ENCODE results near the gene GALNS. TPM values are rescaled to one million over a fixed set of nuclear protein-coding genes. Genes with fewer than 3 reads are reported as not detected.

Gene GALNS
- 10.8 and 21.0 TPM in 2 replicates for total RNA-seq

GRCh38 chr16:88856828-88857727 lies at the start of gene GALNS, which contains the start of gene TRAPPC2L:
Gene GALNS, minus strand, starts transcription at chr16:88856947. Its CDS starts 70 bp downstream, at chr16:88856877.
Gene TRAPPC2L, plus strand, starts transcription at chr16:88857127. Its CDS starts 24 bp downstream, at chr16:88857151.

DNA sequence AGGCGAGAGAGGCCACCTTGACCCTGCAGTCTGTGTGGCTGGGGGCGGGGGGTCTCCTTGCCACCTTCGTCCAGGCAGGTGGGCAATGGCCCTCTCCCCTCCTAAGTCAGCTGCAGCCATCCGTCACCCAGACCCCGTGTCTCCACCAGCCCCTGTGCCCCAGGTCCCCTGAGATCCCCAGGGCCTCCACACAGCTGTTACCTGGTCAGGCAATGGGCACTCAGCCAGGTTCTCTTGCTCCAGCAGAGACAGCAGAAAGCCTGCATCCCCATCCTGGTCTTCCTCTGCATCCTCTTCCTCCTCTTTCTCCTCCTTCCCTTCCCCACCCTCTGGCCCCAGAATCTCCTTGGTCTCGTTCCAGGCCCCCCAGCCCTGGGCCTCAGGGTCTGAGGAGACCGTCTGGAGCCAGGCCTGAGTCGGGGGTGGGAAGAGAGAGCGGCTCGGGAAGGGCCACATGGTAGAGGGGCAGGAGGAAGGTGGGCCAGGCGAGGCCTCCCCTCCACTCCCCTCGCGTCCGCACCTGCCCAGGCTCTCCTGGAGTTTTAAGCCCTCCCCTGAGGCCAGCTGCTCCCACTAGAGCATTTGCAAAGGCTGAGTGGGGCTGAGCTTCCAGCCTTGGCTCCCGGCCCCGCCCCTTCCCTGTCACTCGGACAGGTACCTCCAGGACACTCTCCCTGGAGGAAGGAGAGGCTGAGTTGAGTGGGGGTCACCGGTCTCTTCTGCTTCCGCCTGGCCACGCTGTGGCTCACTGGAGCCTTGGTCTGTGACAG lies 9.6 kb upstream of the GALNS start, which contains the start of gene PABPN1L:
Gene PABPN1L (minus strand): TSS at position 510 of the 770 bp plus-strand sequence. CDS start 54 bp downstream, at position 456.

GRCh38 chr16:88811769-88812512 lies 44.8 kb downstream of the GALNS start, which contains the start of gene APRT:
Gene APRT, minus strand, starts transcription at chr16:88811928. Its CDS starts 29 bp downstream, at chr16:88811899.

DNA sequence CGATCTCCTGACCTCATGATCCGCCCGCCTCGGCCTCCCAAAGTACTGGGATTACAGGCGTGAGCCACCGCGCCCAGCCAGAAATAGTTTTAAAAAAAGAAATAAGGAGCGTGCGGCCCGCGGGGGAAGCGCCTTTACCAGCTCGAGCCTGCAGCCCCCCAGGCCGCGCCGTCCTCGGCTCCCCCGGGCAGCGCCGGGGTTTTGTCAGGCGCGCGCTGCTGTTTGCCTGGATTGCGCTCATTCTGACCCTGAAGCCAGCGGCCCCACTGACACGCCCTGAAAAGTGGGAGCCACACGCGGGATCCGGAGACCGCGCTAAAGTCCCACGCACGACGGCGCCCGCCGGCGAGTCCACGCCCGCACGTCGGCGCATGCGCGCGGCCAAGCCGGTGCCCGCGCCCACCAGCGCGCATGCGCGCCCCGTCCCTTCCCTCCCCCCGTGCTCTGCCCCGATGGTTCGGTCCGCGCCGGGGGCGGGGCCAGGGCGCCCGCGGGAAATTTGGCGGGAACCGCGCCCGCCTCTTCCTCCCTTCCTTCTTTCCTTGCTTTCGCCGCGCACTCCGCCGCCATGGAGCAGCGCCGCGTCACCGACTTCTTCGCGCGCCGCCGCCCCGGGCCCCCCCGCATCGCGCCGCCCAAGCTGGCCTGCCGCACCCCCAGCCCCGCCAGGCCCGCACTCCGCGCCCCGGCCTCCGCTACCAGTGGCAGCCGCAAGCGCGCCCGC lies 53.3 kb downstream of the GALNS start, which contains the start of gene CDT1:
Gene CDT1 (plus strand): TSS at position 526 of the 724 bp plus-strand sequence. CDS start 43 bp downstream, at position 569.

DNA sequence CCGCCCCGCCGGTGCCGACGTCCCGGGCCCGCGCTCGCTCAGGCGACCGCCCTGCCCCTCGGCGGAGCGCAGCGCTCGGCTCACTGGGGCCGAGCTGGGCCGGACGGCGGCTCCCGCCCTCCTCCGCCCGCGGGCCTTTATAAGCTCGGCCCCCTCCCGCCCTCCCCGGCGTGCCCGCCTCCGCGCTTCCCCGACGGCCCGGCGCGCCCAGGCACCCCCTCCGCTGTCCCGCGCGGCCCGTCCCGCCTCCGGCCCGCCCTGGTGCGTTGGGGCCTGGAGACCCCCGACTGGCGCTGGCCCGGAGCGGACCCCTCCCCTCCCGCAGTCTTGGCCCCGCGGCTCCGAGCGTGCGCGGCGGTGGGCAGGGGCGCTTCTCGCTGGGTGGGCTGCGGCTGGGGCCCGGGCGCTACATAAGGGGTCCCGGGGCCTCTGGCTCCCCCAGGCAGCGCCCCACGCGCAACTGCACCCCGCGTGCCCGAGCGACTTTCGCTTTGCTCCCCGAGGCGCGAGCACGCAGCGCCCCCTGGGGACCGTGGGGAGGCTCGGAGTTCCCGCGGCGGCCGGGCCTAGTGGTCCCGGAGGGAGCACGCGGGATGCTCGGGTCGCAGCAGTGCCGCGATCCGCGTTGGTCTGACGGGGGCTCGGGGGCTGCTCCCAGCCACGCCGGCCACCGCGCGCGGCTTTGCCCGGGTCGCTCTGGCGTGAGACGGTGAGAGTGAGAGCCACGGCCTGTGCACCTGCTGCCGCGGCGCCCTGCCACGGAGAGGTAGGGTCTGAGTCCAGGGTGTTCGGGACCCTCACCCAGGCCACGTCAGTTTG lies 71.4 kb downstream of the GALNS start, which contains the start of gene PIEZO1:
Gene PIEZO1 (minus strand): TSS at position 115 of the 819 bp plus-strand sequence. CDS start 256 bp downstream, outside the sequence.

Other genes with a start within 250 kb of the GALNS start
- 0.09 TPM in 1 of 2 replicates, not detected in the other for gene IL17C, start 218.4 kb downstream of the GALNS start, total RNA-seq
- gene CYBA, start 205.9 kb downstream of the GALNS start, total RNA-seq = 114 and 129 TPM in 2 replicates
- 36.1 and 36.8 TPM in 2 replicates for gene MVD, start 193.9 kb downstream of the GALNS start, total RNA-seq
- under 0.01 and 0.09 TPM in 2 replicates for gene SNAI3, start 170.4 kb downstream of the GALNS start, total RNA-seq
- gene RNF166, start 150.5 kb downstream of the GALNS start, total RNA-seq = 15.9 and 19.5 TPM in 2 replicates
- gene CTU2, start 150.4 kb downstream of the GALNS start, total RNA-seq = 24.8 TPM in 2 replicates
- gene PIEZO1, start 71.7 kb downstream of the GALNS start, total RNA-seq = 205 and 395 TPM in 2 replicates
- 4.0 and 7.5 TPM in 2 replicates for gene CDT1, start 53.2 kb downstream of the GALNS start, total RNA-seq
- 102 and 118 TPM in 2 replicates for gene APRT, start 45.0 kb downstream of the GALNS start, total RNA-seq
- gene TRAPPC2L, start 180 bp upstream of the GALNS start, total RNA-seq = 44.1 and 79.7 TPM in 2 replicates
- gene PABPN1L, start 9.7 kb upstream of the GALNS start, total RNA-seq = not detected in 2 replicates
- gene CBFA2T3, start 120.3 kb upstream of the GALNS start, total RNA-seq = not detected in 2 replicates
- 20.2 and 27.3 TPM in 2 replicates for gene ACSF3, start 236.9 kb upstream of the GALNS start, total RNA-seq

Measured in endothelial cell of coronary artery (primary cell).